Spleen (tissue), 7 donors: ENCODE data around the gene C2orf72.
"Not testable (repeated sequence)": the region's sequence is repeated elsewhere in the genome, so short reads cannot be mapped to it uniquely, and the experiment has no call there.

Source experiments
- CTCF ChIP-seq, 11 experiments: fragments of 200-600 bp in 7 of 11; fragments of 450-650 bp in 4 of 11; sonication (generic) in 4 of 11; IDR thresholded peaks in 8 of 11; conservative IDR thresholded peaks in 3 of 11; 1 replicate in 7 of 11; 2 replicates in 4 of 11; pipeline versions ENCODE4 v1.4.0 to v1.8.0; 2016 to 2021; ENCODE audit warnings: antibody characterized with exemption in 11 of 11, inconsistent platforms in 4 of 11, mild to moderate bottlenecking in 1 of 11
- POLR2A ChIP-seq, 3 donors: fragments of 450-650 bp; IDR thresholded peaks; one replicate each; pipeline ENCODE4 v1.5.1; 2017; ENCODE audit warnings: antibody characterized with exemption in 3 of 3, mild to moderate bottlenecking in 1 of 3
- POLR2AphosphoS5 ChIP-seq, 3 donors: sonication (generic); formaldehyde crosslinking; IDR thresholded peaks; one replicate each; pipeline ENCODE4 v1.5.1; 2017; ENCODE audit warnings: antibody characterized with exemption in 3 of 3
- donor health status: DM: no; HTN: no; CAD: no; lungs with moderate emphysema.
- donor health status: DM: no; HTN: no; CAD: no.
- donor health status: DM: no; HTN: no; CAD: no.

GRCh38 chr2:231004930-231005329 is 32.4 kb upstream of the C2orf72 start:
- TF ChIP-seq CTCF (IDR thresholded peaks at IDR 0.05 in 8 of 11, conservative IDR thresholded peaks at IDR 0.05 in 3 of 11); POLR2AphosphoS5 (IDR thresholded peaks at IDR 0.05); POLR2A (IDR thresholded peaks at IDR 0.05): not testable (repeated sequence)
